H1 (cell line): Measurements from ENCODE around the gene TTC32. TPM values are rescaled to one million over a fixed set of nuclear protein-coding genes. Genes with fewer than 3 reads are reported as not detected.

Experiments used
- CBX8 ChIP-seq: fragments of 300-800, 300-1000 bp; sonication (generic); IDR thresholded peaks from 2 replicates; pipeline ENCODE4 v1.7.1; 2016; ENCODE audit warnings: low read depth, low read length, borderline replicate concordance
- CHD7 ChIP-seq: fragments of 300-600 bp; sonication (generic); IDR thresholded peaks from 2 replicates; pipeline ENCODE4 v1.7.1; 2012; ENCODE audit warnings: low read length, moderate library complexity, mild to moderate bottlenecking, inconsistent platforms; ENCODE audit not compliant: insufficient replicate concordance
- JUN ChIP-seq: IDR thresholded peaks from 2 replicates; pipeline ENCODE4 v1.6.1; 2011; ENCODE audit warnings: low read depth, mild to moderate bottlenecking, improper control_type of control experiment, low read length
- NANOG ChIP-seq: IDR thresholded peaks from 2 replicates; pipeline ENCODE4 v1.6.1; 2011; ENCODE audit warnings: low read length, low read depth, mild to moderate bottlenecking, inconsistent platforms; ENCODE audit not compliant: insufficient read depth, poor library complexity, severe bottlenecking
- PHF8 ChIP-seq: fragments of 200-600 bp; sonication (generic); conservative IDR thresholded peaks from 2 replicates; pipeline ENCODE4 v1.7.1; 2012; ENCODE audit warnings: low read depth, mild to moderate bottlenecking, inconsistent platforms, low read length, moderate library complexity
- POLR2A ChIP-seq, 2 experiments: IDR thresholded peaks; 1 replicate in 1 of 2; 2 replicates in 1 of 2; pipeline ENCODE4 v1.6.1; 2011; ENCODE audit warnings: low read depth in 2 of 2, low read length in 2 of 2, mild to moderate bottlenecking in 2 of 2; ENCODE audit errors: control extremely low read depth in 1 of 2
- SAP30 ChIP-seq: fragments of 300-600 bp; sonication (generic); IDR thresholded peaks from 2 replicates; pipeline ENCODE4 v1.7.1; 2012; ENCODE audit warnings: low read length, moderate library complexity, mild to moderate bottlenecking, inconsistent platforms; ENCODE audit not compliant: insufficient read depth, insufficient replicate concordance
- USF2 ChIP-seq: IDR thresholded peaks from 2 replicates; pipeline ENCODE4 v1.6.1; 2011; ENCODE audit warnings: low read length, improper control_type of control experiment
- polyA plus RNA-seq, 7 experiments: library from polyadenylated mRNA; depleted of rRNA in 3 of 7; stranded (reverse) in 5 of 7; unstranded in 2 of 7; fragments of >200 nt in 5 of 7; fragments of 200-250 nt in 2 of 7; gene quantifications; 1 replicate in 5 of 7; 2 replicates in 1 of 7; 4 replicates in 1 of 7; pipeline versions ENCODE4 v1.2.1 to v1.2.3, GENCODE V29; 2011 to 2013; ENCODE audit warnings: missing spikeins in 2 of 7, mixed read lengths in 2 of 7
- total RNA-seq: library from RNA; stranded (reverse); fragmentation: NEBNext Ultra II Directional; extraction: Animal tissue kit (Norgen Biotek cat#: 25700); gene quantifications from 2 replicates; pipeline ENCODE4 v1.2.1, GENCODE V29; 2021

TTC32 gene
- total and polyA plus RNA-seq, 2 of the 8 experiments (the other 6 are each of a cell fraction or from before 2014, with no cell fraction given): 6.8 to 8.7 TPM

GRCh38 chr2:19868701-19869580, 32.8 kb downstream of the TTC32 start (continued):
- no peak for TF ChIP-seq CHD7
- TF ChIP-seq NANOG: no peak
- TF ChIP-seq PHF8: peak; percentile 44; the same call in 1 of the 2 replicates
- no peak for TF ChIP-seq CBX8
- peak in 1 of 2 experiments; percentile 39; a peak in 1 of 3 replicates for TF ChIP-seq POLR2A (IDR thresholded peaks at IDR 0.05; ENCODE audit: control extremely low read depth in 1 of 2, low read depth in 2 of 2, low read length in 2 of 2)
- peak; percentile 12; the same call in 1 of the 2 replicates for TF ChIP-seq USF2
- TF ChIP-seq SAP30: no peak
- no peak for TF ChIP-seq JUN
